ENCODE results near the gene FUT6.
"Not testable (repeated sequence)": the region's sequence is repeated elsewhere in the genome, so short reads cannot be mapped to it uniquely, and the experiment has no call there.

FUT6 gene

GRCh38 chr19:5877882-5878281, 38.4 kb upstream of the FUT6 start:
- no peak for TF ChIP-seq CTCF (conservative IDR thresholded peaks at IDR 0.05; ENCODE audit: low read depth, low read length)
- no peak overlapping the region for H3K4me3 ChIP-seq (ENCODE audit: low read depth, low read length)
- no peak for DNase-seq (ENCODE audit: low read depth)

DNA sequence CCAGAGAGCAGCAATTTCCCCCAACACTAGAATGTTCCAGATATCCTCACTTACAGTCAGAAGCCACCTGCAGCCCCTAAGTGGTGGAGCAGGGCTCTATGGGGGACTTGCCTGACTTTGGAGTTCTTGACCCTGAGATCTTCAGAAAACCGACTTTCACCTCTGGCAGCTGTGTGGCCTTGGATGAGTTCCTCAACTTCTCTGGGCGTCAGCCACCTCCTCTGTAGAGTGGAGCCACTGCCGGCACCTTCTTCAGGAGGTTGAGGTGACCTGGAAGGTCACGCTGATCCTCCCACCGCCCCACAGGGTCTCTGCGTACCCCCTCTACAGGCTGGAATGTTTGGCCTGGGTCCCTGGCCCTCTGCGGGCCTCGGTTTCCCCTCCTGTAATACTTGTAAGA, 37.9 kb upstream of the FUT6 start:
- no peak for TF ChIP-seq CTCF (conservative IDR thresholded peaks at IDR 0.05; ENCODE audit: low read depth, low read length)
- DNase-seq (ENCODE audit: low read depth) = no peak
- no peak overlapping the region for H3K4me3 ChIP-seq (ENCODE audit: low read depth, low read length)

DNA sequence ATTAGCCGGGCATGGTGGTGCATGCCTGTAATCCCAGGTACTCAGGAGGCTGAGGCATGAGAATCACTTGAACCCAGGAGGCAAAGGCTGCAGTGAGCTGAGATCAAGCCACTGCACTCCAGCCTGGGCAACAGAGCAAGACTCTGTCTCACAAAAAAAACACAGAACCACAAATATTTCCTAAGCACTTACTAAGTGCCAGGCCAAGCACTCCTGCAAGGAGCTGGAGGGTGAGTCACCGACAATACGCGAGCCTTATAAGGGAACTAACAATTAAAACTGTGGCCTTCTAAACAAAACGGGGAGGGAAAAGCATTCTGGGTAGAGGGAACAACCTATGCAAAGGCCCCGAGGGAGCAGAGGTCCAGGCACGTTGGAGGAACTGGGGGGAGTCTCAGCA, 35.0 kb upstream of the FUT6 start:
- DNase-seq (ENCODE audit: low read depth) = peak; percentile 73

GRCh38 chr19:5873617-5874199, 34.2 kb upstream of the FUT6 start:
- TF ChIP-seq CTCF (conservative IDR thresholded peaks at IDR 0.05; ENCODE audit: low read depth, low read length) = no peak
- H3K4me3 ChIP-seq (ENCODE audit: low read depth, low read length) = no peak overlapping the region
- no peak for DNase-seq (ENCODE audit: low read depth)

More for the DNA sequence above, 35.0 kb upstream of the FUT6 start:
- not testable (repeated sequence) for H3K4me3 ChIP-seq (ENCODE audit: low read depth, low read length)

- no peak overlapping the region for H3K4me3 ChIP-seq (ENCODE audit: low read depth, low read length)
- TF ChIP-seq CTCF (conservative IDR thresholded peaks at IDR 0.05; ENCODE audit: low read depth, low read length) = no peak
- DNase-seq (ENCODE audit: low read depth) = no peak
Measured at GRCh38 chr19:5870986-5871394, 31.5 kb upstream of the FUT6 start.

DNA sequence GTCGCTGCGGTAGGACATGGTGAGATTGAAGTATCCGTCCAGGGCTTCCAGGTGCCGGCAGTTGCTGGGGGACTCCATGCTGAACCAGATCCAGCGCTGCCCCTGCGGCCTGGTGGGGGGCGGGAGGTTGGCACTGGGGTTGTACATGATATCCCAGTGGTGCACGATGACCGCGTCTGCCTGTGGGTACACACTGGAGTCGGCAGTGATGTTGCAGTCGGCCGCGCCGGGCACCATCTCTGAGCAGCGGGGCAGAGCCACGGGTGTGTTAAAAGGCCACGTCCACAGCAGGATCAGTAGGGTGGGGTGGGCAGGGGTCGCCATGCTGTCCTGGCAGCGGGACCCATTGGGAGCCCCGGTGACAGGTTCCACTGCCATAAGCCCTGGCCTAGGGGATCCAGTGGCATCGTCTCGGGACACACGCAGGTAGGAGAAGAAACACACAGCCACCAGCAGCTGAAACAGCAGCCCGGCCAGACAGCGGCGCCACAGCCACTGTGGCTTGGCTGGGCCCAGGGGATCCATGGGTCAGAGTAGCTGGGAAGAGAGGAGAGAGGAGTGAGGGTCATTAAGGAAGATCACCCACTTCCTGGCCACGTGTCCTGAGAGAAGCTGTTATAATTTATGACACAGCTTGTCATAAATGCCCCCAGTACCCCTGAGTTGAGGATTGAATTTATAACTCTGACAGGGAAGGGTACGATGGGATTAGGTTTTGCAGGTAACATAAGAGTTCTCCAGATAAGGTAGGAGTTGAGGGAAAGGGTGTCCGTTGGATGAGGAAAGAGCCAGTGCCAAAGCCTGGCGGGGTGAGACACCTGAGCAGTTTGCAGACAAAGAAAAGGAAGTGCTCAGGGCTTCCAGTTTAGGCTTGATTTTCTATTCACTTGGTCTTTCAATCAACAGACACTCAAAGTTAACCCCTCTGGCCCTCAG, 28.0 kb upstream of the FUT6 start:
- no peak for TF ChIP-seq CTCF (conservative IDR thresholded peaks at IDR 0.05; ENCODE audit: low read depth, low read length)
- no peak overlapping the region for H3K4me3 ChIP-seq (ENCODE audit: low read depth, low read length)
- DNase-seq (ENCODE audit: low read depth) = no peak

DNA sequence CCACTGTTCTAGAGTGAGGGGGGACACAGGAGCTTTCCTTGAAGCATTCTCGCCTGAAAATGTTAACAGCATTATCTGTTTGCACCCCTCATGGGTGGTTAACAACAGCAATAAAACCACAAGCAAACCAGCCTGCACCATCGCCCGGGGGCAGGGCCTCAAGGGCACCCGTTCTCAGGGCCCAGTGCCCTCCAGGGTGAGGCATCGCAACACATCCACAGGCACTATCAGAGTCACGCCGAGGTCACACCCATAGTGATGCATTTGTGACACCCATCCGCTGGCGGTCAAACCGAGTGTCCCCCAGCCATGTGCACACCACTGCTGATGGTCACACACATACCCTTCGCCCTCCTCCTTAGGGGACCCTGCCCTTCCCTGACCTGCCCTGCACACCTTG, 26.3 kb upstream of the FUT6 start:
- no peak for DNase-seq (ENCODE audit: low read depth)
- TF ChIP-seq CTCF (conservative IDR thresholded peaks at IDR 0.05; ENCODE audit: low read depth, low read length) = no peak

More for the DNA sequence above, 26.3 kb upstream of the FUT6 start:
- no peak overlapping the region for H3K4me3 ChIP-seq (ENCODE audit: low read depth, low read length)
